HEK293 (cell line): ENCODE data around the gene GCC2.

ENCODE experiments used
- CTCF ChIA-PET: fragments of 350-600 bp; formaldehyde crosslinking; extraction: SDS; loops from one replicate; lab custom pipeline; 2021; ENCODE audit warnings: antibody characterized with exemption; lab: Yijun Ruan, JAX
- POLR2A ChIA-PET: fragments of 300-600 bp; formaldehyde crosslinking; extraction: SDS; loops from one replicate; lab custom pipeline; 2020; ENCODE audit warnings: antibody characterized with exemption, inconsistent platforms; lab: Yijun Ruan, JAX
- H3K27ac ChIP-seq: fragments of 200-500 bp; sonication (Bioruptor generic); 2 replicates; pipeline ENCODE4 v1.5.1; 2014; ENCODE audit warnings: low read depth, low read length, control low read depth, inconsistent platforms; ENCODE audit errors: extremely low read depth
- H3K36me3 ChIP-seq, 2 experiments: fragments of 200-500 bp in 1 of 2; sonication (Bioruptor generic) in 1 of 2; 1 replicate in 1 of 2; 2 replicates in 1 of 2; pipeline ENCODE4 v1.5.1; 2014 to 2017; ENCODE audit warnings: inconsistent platforms in 2 of 2, low read length in 2 of 2; ENCODE audit not compliant: control insufficient read depth in 2 of 2, insufficient read depth in 1 of 2
- H3K4me1 ChIP-seq: fragments of 200-500 bp; sonication (Bioruptor generic); 2 replicates; pipeline ENCODE4 v1.5.1; 2014; ENCODE audit warnings: mild to moderate bottlenecking, low read length, inconsistent platforms; ENCODE audit not compliant: control insufficient read depth, insufficient read depth
- H3K4me3 ChIP-seq: 2 replicates; pipeline ENCODE4 v1.5.1; 2011; ENCODE audit warnings: low read depth, mild to moderate bottlenecking, control low read depth, low read length, moderate library complexity
- H3K9me3 ChIP-seq: fragments of 200-500 bp; sonication (Bioruptor generic); 2 replicates; pipeline ENCODE4 v1.5.1; 2014; ENCODE audit warnings: low read depth, low read length, inconsistent platforms; ENCODE audit not compliant: control insufficient read depth, insufficient read depth
- BCL11A ChIP-seq: fragments of 450-650 bp; formaldehyde crosslinking; IDR thresholded peaks from 2 replicates; pipeline ENCODE4 v1.5.1; 2016; ENCODE audit warnings: low read depth, missing biosample characterization, missing genetic modification characterization
- EGR2 ChIP-seq: fragments of 450-650 bp; formaldehyde crosslinking; IDR thresholded peaks from 2 replicates; pipeline ENCODE4 v1.5.1; 2016; ENCODE audit warnings: low read depth, missing biosample characterization, missing genetic modification characterization
- GLIS2 ChIP-seq: fragments of 450-650 bp; formaldehyde crosslinking; IDR thresholded peaks from 2 replicates; pipeline ENCODE4 v1.5.1; 2016; ENCODE audit warnings: missing biosample characterization, missing genetic modification characterization
- IKZF3 ChIP-seq: fragments of 450-650 bp; IDR thresholded peaks from 2 replicates; pipeline ENCODE4 v1.5.0; 2018; ENCODE audit warnings: missing biosample characterization, mild to moderate bottlenecking, missing genetic modification characterization, moderate library complexity
- INSM2 ChIP-seq: fragments of 450-650 bp; formaldehyde crosslinking; IDR thresholded peaks from 2 replicates; pipeline ENCODE4 v1.5.1; 2016; ENCODE audit warnings: missing biosample characterization, missing genetic modification characterization
- MZF1 ChIP-seq: fragments of 450-650 bp; formaldehyde crosslinking; IDR thresholded peaks from 2 replicates; pipeline ENCODE4 v1.5.1; 2017; ENCODE audit warnings: missing biosample characterization, missing genetic modification characterization, borderline replicate concordance
- PRDM2 ChIP-seq: fragments of 450-650 bp; formaldehyde crosslinking; IDR thresholded peaks from 2 replicates; pipeline ENCODE4 v1.5.1; 2016; ENCODE audit warnings: missing biosample characterization, missing genetic modification characterization, borderline replicate concordance
- REPIN1 ChIP-seq: fragments of 450-650 bp; formaldehyde crosslinking; IDR thresholded peaks from 2 replicates; pipeline ENCODE4 v1.5.1; 2017; ENCODE audit warnings: missing biosample characterization, missing genetic modification characterization, low read depth
- YY2 ChIP-seq: fragments of 450-650 bp; formaldehyde crosslinking; IDR thresholded peaks from 2 replicates; pipeline ENCODE4 v1.5.1; 2016; ENCODE audit warnings: missing biosample characterization, missing genetic modification characterization
- ZBTB21 ChIP-seq: fragments of 450-650 bp; formaldehyde crosslinking; IDR thresholded peaks from 2 replicates; pipeline ENCODE4 v1.5.1; 2017; ENCODE audit warnings: missing biosample characterization, missing genetic modification characterization
- ZBTB49 ChIP-seq: fragments of 450-650 bp; formaldehyde crosslinking; IDR thresholded peaks from 2 replicates; pipeline ENCODE4 v1.5.1; 2016; ENCODE audit warnings: missing biosample characterization, missing genetic modification characterization, low read depth
- ZBTB7A ChIP-seq: fragments of 450-650 bp; formaldehyde crosslinking; IDR thresholded peaks from 2 replicates; pipeline ENCODE4 v1.5.1; 2016; ENCODE audit warnings: low read depth, missing biosample characterization, missing genetic modification characterization
- ZFP3 ChIP-seq: fragments of 450-650 bp; formaldehyde crosslinking; IDR thresholded peaks from 2 replicates; pipeline ENCODE4 v1.5.1; 2016; ENCODE audit warnings: low read depth, missing biosample characterization, missing genetic modification characterization
- ZFP41 ChIP-seq: fragments of 450-650 bp; formaldehyde crosslinking; IDR thresholded peaks from 2 replicates; pipeline ENCODE4 v1.5.1; 2016; ENCODE audit warnings: missing biosample characterization, missing genetic modification characterization, borderline replicate concordance
- ZNF133 ChIP-seq: fragments of 450-650 bp; formaldehyde crosslinking; IDR thresholded peaks from 2 replicates; pipeline ENCODE4 v1.5.1; 2016; ENCODE audit warnings: missing biosample characterization, missing genetic modification characterization
- ZNF214 ChIP-seq: fragments of 450-650 bp; formaldehyde crosslinking; IDR thresholded peaks from 2 replicates; pipeline ENCODE4 v1.5.1; 2017; ENCODE audit warnings: missing biosample characterization, mild to moderate bottlenecking, missing genetic modification characterization, borderline replicate concordance
- ZNF335 ChIP-seq: fragments of 450-650 bp; formaldehyde crosslinking; conservative IDR thresholded peaks from 2 replicates; pipeline ENCODE4 v1.5.1; 2016; ENCODE audit warnings: missing biosample characterization, missing genetic modification characterization
- ZNF341 ChIP-seq: fragments of 450-650 bp; formaldehyde crosslinking; IDR thresholded peaks from 2 replicates; pipeline ENCODE4; 2016; ENCODE audit warnings: low read depth, missing biosample characterization, missing genetic modification characterization
- ZNF404 ChIP-seq: fragments of 450-650 bp; formaldehyde crosslinking; IDR thresholded peaks from 2 replicates; pipeline ENCODE4 v1.5.1; 2017; ENCODE audit warnings: missing biosample characterization, missing genetic modification characterization
- ZNF561 ChIP-seq: fragments of 450-650 bp; IDR thresholded peaks from 2 replicates; pipeline ENCODE4 v1.5.1; 2018; ENCODE audit warnings: missing biosample characterization, missing genetic modification characterization, borderline replicate concordance
- ZNF670 ChIP-seq: fragments of 450-650 bp; formaldehyde crosslinking; IDR thresholded peaks from 2 replicates; pipeline ENCODE4 v1.5.1; 2016; ENCODE audit warnings: missing biosample characterization, missing genetic modification characterization, low read depth

The GCC2 gene

GRCh38 chr2:108412995-108413710 lies 35.9 kb upstream of the GCC2 start (continued):
- TF ChIP-seq PRDM2 (tag by site-specific recombination) (no peak), ZBTB49 (tag by site-specific recombination) (no peak), ZBTB7A (tag by site-specific recombination) (no peak)

GRCh38 chr2:108413711-108414095 lies 35.3 kb upstream of the GCC2 start:
- Histone ChIP-seq H3K4me1 (no peaks in the 10 kb centered on the region), H3K36me3 (no peaks in the 10 kb centered on the region), H3K9me3 (no peaks in the 10 kb centered on the region), H3K27ac (no peak overlapping the region), H3K4me3 (no peak overlapping the region)
- CTCF ChIA-PET = no interaction called here
- TF ChIP-seq BCL11A (tag by site-specific recombination) (no peak), ZNF404 (tag by site-specific recombination) (no peak), ZNF133 (no peak), ZNF335 (tag by site-specific recombination) (no peak)
- POLR2A ChIA-PET = no interaction called here

GRCh38 chr2:108414256-108414876 lies 34.6 kb upstream of the GCC2 start:
- ChIA-PET CTCF (no interaction called here), POLR2A (no interaction called here)
- no peak overlapping the region for H3K27ac ChIP-seq
- no peaks in the 10 kb centered on the region for H3K36me3 ChIP-seq
- no peaks in the 10 kb centered on the region for H3K4me1 ChIP-seq
- no peaks in the 10 kb centered on the region for H3K9me3 ChIP-seq
- H3K4me3 ChIP-seq = no peak overlapping the region
- no peak for TF ChIP-seq ZNF670 (tag by site-specific recombination)
- TF ChIP-seq ZFP3 (tag by site-specific recombination) = no peak
- TF ChIP-seq ZNF404 (tag by site-specific recombination) = no peak
- TF ChIP-seq ZNF561 (tag by site-specific recombination) = no peak
- TF ChIP-seq EGR2 (tag by site-specific recombination) = no peak
- TF ChIP-seq ZNF214 (tag by site-specific recombination) = no peak
- no peak for TF ChIP-seq YY2 (tag by site-specific recombination)
- no peak for TF ChIP-seq GLIS2 (tag by site-specific recombination)
- no peak for TF ChIP-seq MZF1 (tag by site-specific recombination)
- no peak for TF ChIP-seq REPIN1 (tag by site-specific recombination)
- TF ChIP-seq ZFP41 = no peak
- no peak for TF ChIP-seq INSM2
- TF ChIP-seq ZBTB21 (tag by site-specific recombination) = no peak
- TF ChIP-seq IKZF3 (tag by site-specific recombination) = no peak
- no peak for TF ChIP-seq ZNF341
